Measurements from ENCODE around the gene FAM114A1.

The FAM114A1 gene

DNA sequence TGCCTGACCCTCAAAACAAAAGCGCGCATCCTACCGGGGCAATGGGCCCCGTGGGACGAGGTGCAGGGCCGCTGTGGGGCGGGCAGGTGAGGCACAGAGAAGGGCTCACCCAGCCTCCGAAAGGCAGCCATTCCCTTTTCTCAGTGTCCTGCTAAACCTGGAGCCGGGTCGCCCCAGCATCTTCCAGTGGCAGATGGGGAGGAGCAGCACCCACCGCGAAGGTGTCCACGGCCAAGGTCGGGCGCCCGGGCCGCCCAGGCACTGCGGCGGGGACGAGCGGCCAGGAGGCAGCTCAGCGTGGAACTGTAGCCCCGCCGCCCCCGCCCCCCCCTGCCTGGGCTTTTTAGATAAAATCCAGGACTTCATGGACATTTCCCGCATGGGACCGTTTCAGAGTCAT lies 43.8 kb upstream of the FAM114A1 start:
- H3K79me2 ChIP-seq (ENCODE audit: insufficient read depth, low read length) = no peaks in the 10 kb centered on the region
- no peak for TF ChIP-seq EZH2phosphoT487 (IDR thresholded peaks at IDR 0.05; ENCODE audit: borderline replicate concordance)
- TF ChIP-seq, protein P1, sequence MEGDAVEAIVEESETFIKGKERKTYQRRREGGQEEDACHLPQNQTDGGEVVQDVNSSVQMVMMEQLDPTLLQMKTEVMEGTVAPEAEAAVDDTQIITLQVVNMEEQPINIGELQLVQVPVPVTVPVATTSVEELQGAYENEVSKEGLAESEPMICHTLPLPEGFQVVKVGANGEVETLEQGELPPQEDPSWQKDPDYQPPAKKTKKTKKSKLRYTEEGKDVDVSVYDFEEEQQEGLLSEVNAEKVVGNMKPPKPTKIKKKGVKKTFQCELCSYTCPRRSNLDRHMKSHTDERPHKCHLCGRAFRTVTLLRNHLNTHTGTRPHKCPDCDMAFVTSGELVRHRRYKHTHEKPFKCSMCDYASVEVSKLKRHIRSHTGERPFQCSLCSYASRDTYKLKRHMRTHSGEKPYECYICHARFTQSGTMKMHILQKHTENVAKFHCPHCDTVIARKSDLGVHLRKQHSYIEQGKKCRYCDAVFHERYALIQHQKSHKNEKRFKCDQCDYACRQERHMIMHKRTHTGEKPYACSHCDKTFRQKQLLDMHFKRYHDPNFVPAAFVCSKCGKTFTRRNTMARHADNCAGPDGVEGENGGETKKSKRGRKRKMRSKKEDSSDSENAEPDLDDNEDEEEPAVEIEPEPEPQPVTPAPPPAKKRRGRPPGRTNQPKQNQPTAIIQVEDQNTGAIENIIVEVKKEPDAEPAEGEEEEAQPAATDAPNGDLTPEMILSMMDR (conservative IDR thresholded peaks at IDR 0.05; ENCODE audit: low read length) = no peak
- no peaks in the 10 kb centered on the region for H3K4me1 ChIP-seq (ENCODE audit: insufficient read depth, low read length, poor library complexity, severe bottlenecking)
- peaks cover 6% of the 10 kb centered on the region for H3K27me3 ChIP-seq (ENCODE audit: insufficient read depth, low read length, poor library complexity, severe bottlenecking)
- H4K20me1 ChIP-seq (ENCODE audit: insufficient read depth, low read length, poor library complexity, severe bottlenecking) = no peaks in the 10 kb centered on the region
- no peaks in the 10 kb centered on the region for H3K9me3 ChIP-seq (ENCODE audit: insufficient read depth, low read depth, low read length)
- no peak overlapping the region for H3K4me2 ChIP-seq (ENCODE audit: low read depth, low read length, poor library complexity, severe bottlenecking)
- H2AFZ ChIP-seq (ENCODE audit: low read length) = no peak overlapping the region
- H3K9me2 ChIP-seq (replicated peaks; ENCODE audit: low read depth, low read length) = no peaks in the 10 kb centered on the region
- no peak overlapping the region for H3K9ac ChIP-seq (ENCODE audit: low read depth, low read length, poor library complexity, severe bottlenecking)
- H3F3A ChIP-seq (ENCODE audit: low read depth) = no peaks in the 10 kb centered on the region
- H3K36me3 ChIP-seq (ENCODE audit: insufficient read depth, low read length) = no peaks in the 10 kb centered on the region
- H3K4me3 ChIP-seq (ENCODE audit: low read length, poor library complexity, severe bottlenecking) = no peak overlapping the region

GRCh38 chr4:38829237-38829636 lies 38.4 kb upstream of the FAM114A1 start:
- Histone ChIP-seq H3K9me3 (ENCODE audit: insufficient read depth, low read depth, low read length) (no peaks in the 10 kb centered on the region), H2AFZ (ENCODE audit: low read length) (no peak overlapping the region), H3K27me3 (ENCODE audit: insufficient read depth, low read length, poor library complexity, severe bottlenecking) (peaks cover 11% of the 10 kb centered on the region), H3K36me3 (ENCODE audit: insufficient read depth, low read length) (no peaks in the 10 kb centered on the region), H3K4me1 (ENCODE audit: insufficient read depth, low read length, poor library complexity, severe bottlenecking) (no peaks in the 10 kb centered on the region), H3F3A (ENCODE audit: low read depth) (no peaks in the 10 kb centered on the region), H4K20me1 (ENCODE audit: insufficient read depth, low read length, poor library complexity, severe bottlenecking) (no peaks in the 10 kb centered on the region), H3K79me2 (ENCODE audit: insufficient read depth, low read length) (no peaks in the 10 kb centered on the region), H3K4me2 (ENCODE audit: low read depth, low read length, poor library complexity, severe bottlenecking) (no peak overlapping the region), H3K4me3 (ENCODE audit: low read length, poor library complexity, severe bottlenecking) (no peak overlapping the region), H3K9me2 (replicated peaks; ENCODE audit: low read depth, low read length) (no peaks in the 10 kb centered on the region), H3K9ac (ENCODE audit: low read depth, low read length, poor library complexity, severe bottlenecking) (no peak overlapping the region)
- TF ChIP-seq EZH2phosphoT487 (IDR thresholded peaks at IDR 0.05; ENCODE audit: borderline replicate concordance) = no peak
- TF ChIP-seq, protein P1 (conservative IDR thresholded peaks at IDR 0.05; ENCODE audit: low read length) = no peak

DNA sequence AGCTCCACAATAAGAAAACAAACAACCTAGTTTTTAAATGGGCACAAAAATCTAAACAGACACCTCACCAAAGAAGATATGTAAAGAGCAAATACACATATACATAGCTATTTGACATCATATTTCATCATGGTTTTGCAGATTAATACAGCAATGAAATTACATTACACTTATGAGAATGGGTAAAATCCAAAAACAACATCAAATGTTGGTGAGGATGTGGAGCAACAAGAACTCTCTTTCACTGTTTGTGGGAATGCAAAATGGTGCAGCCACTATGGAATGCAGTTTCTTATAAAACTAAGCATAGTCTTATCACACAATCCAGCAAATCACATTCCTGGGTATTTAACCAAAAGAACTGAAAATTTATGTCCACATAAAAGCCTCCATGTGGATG lies 36.0 kb upstream of the FAM114A1 start:
- Histone ChIP-seq H3K27me3 (ENCODE audit: insufficient read depth, low read length, poor library complexity, severe bottlenecking) (peaks cover 6% of the 10 kb centered on the region), H3K4me3 (ENCODE audit: low read length, poor library complexity, severe bottlenecking) (no peak overlapping the region), H3K9me3 (ENCODE audit: insufficient read depth, low read depth, low read length) (0 out of 2 replicates have a peak, but pooled peaks cover 5% of the 10 kb centered on the region), H3K79me2 (ENCODE audit: insufficient read depth, low read length) (no peaks in the 10 kb centered on the region), H3K4me1 (ENCODE audit: insufficient read depth, low read length, poor library complexity, severe bottlenecking) (no peaks in the 10 kb centered on the region), H4K20me1 (ENCODE audit: insufficient read depth, low read length, poor library complexity, severe bottlenecking) (no peaks in the 10 kb centered on the region), H3K36me3 (ENCODE audit: insufficient read depth, low read length) (no peaks in the 10 kb centered on the region), H3K9ac (ENCODE audit: low read depth, low read length, poor library complexity, severe bottlenecking) (no peak overlapping the region), H3F3A (ENCODE audit: low read depth) (no peaks in the 10 kb centered on the region), H2AFZ (ENCODE audit: low read length) (no peak overlapping the region), H3K9me2 (replicated peaks; ENCODE audit: low read depth, low read length) (no peaks in the 10 kb centered on the region), H3K4me2 (ENCODE audit: low read depth, low read length, poor library complexity, severe bottlenecking) (no peak overlapping the region)
- no peak for TF ChIP-seq EZH2phosphoT487 (IDR thresholded peaks at IDR 0.05; ENCODE audit: borderline replicate concordance)
- TF ChIP-seq, protein P1 (conservative IDR thresholded peaks at IDR 0.05; ENCODE audit: low read length) = no peak
